DMS53 (cell line): ENCODE results near the gene FBXL20.

ENCODE experiments used
- DNase-seq: peaks from one replicate; lab custom pipeline; 2025; lab: John Stamatoyannopoulos, UW

The FBXL20 gene

DNA sequence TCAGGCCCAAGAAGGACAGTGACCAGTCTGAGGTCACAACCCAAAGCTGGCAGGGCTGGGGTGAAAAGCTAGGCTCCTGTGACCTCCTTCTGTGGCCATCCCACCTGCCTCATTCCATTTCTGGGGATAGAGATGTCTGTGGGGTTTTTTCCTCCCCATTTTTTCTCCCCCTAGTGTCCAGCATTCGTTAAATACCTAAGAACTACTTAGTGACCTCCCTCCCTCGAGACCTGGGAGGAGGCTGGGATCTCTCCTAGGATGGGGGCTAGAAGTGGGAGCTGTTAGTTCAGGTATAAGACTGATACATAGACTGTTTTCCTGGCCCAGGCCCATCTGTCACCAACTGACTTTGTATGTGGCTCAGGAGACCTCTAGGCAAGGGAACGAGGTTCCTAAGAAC is 155.2 kb downstream of the FBXL20 start:
- no peak for DNase-seq

- DNase-seq: peak; percentile 87
Measured at GRCh38 chr17:39244600-39245570, 156.5 kb downstream of the FBXL20 start.

- no peak for DNase-seq
Measured at GRCh38 chr17:39244016-39244599, 157.3 kb downstream of the FBXL20 start.

GRCh38 chr17:39243155-39243554 is 158.3 kb downstream of the FBXL20 start:
- no peak for DNase-seq

DNA sequence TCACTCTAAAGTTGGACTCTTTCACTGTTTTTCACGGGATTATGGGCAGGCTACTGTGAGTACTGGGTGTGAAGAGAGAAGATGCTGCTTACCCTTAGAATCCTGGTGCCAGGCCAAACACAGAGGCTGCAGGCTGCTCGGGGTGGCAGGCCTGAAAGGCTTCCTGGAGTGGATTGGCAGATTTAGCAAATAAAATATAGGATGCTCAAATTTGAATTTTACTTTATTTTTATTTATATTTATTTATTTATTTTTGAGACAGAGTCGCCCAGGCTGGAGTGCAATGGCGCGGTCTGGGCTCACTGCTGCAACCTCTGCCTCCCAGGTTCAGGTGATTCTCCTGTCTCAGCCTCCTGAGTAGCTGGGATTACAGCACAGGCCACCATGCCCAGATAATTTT is 160.8 kb downstream of the FBXL20 start:
- DNase-seq: no peak

- peak; percentile 88 for DNase-seq
Measured at GRCh38 chr17:39239640-39240314, 161.6 kb downstream of the FBXL20 start.

GRCh38 chr17:39238311-39238972 is 163.0 kb downstream of the FBXL20 start:
- DNase-seq: peak; percentile 92

DNA sequence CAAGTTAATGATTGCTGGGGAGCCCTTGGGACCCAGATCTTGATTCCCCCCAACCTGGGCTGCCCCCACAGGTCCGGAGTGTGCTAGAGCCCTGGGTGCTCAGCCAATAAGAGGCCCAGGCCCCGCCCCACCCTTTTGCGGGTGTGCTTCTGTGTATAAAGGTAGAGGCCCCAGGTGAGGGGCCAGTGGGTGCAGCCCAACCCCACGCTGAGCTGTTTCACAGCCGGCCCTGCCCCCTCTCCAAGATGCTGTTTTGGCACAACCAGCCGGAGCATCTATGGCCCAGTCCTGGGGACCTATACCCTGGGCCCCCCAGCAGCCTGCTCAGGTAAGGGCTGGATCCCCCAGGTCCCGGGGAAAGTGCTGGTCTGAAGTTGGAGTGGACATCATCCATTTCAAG is 163.8 kb downstream of the FBXL20 start:
- no peak for DNase-seq

DNA sequence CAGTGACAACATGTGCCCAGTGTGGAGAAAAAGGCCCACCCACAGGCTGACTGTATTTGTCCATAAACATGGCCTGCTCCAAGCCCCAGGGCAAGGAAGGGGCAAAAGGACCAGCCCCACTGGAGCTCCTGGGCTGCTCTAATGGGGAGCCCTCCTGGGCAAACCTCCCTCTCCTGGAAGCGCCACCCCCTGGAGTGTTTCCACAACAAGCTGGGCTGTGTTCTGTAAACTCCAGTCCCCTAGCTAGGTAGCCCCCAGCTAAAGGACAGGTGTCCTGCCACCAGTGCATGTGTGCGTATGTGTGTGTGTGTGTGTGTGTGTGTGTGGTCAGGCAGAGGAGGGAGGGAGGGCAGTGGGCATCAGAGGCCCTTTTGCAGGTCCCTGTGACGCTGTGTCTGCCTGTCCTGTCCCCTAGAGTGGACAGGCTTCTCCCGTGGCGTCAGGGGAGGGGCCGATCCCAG is 164.4 kb downstream of the FBXL20 start:
- DNase-seq: peak; percentile 53

- peak; percentile 28 for DNase-seq
Measured at GRCh38 chr17:39236450-39236927, 164.9 kb downstream of the FBXL20 start.

GRCh38 chr17:39235555-39236449 is 165.6 kb downstream of the FBXL20 start:
- peak; percentile 76 for DNase-seq

- peak; percentile 52 for DNase-seq
Measured at GRCh38 chr17:39231591-39232551, 169.6 kb downstream of the FBXL20 start.

DNA sequence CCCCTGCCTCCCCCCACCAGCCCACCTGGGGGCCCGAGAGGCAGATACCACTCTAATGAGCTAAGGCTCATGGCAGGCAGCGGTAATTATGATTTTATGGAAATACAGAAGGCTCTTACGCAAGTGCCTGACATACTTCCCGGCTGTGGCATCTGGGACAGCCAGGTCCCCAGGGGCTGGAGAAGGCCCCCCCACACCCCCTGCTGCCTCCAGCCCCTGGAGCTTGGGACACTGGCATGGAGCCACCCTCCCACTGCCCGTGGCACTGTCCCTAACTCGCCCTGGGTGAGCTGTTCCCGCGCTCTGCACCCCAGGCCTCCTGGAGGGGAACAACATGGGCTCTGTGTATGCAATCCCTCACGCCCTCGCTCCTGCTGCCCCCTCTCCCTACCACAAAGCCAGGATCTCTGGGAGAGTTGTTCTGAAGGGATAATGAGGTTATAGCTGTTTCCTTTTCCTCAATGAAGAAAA is 170.3 kb downstream of the FBXL20 start:
- DNase-seq: no peak

- no peak for DNase-seq
Measured at GRCh38 chr17:39230361-39230760, 171.1 kb downstream of the FBXL20 start.

DNA sequence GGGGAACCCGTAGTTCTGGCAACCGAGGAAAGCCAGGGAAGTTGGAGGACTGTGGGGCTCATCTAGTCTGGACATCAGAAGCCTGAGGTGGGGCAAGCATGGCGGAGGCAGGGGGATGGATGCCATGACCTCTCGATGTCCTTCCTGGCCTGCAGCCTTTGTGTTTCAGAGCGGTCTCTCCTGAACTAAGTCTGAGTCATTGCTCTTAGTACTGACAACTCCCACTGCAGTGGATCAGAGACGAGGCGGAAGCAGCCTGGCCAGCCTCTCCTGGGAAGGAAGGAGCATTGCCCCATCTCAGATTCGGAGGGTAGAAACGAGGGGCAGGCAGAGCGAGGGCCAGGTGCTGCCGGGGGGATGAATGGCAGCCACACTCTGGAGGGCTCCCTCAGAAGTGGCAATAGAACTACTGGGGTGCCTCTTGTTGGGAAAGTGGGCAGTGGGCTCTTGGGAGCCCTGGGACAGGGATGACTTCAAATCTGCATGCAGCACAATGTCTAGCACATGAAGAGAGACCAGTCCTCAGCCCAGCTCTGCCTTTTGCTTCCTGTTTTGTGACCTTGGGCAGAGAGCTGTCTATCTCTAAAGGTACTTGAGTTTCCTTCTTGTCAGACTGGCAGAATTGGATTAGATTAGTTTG is 172.0 kb downstream of the FBXL20 start:
- no peak for DNase-seq

DNA sequence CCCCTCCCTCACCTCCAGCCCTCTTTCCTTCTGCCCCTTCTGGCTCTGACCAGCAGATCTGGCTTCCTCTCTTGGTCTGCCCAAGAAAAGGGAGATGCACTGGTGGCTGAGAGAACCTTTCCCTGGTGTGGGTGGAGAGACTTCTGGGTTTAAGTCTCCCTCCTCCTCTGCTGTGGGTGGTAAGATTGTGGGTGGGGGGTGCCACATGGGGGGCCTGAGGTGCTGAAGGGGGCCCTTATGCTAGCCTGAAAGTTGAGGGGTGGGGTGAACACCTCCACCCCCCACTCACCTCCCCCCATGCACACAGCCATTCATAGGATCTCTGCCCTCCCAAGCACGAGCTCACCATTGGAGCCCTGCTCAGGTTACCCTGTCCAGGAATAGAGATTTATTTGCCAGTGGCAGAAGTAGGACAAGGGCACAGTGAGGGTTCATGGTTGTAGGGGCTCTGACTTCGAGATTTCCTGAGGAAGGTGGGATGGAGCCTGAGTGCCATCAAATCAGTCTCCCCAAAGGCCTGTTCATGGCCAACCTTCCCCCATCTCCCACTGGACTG is 174.0 kb downstream of the FBXL20 start:
- no peak for DNase-seq

- DNase-seq: peak; percentile 18
Measured at GRCh38 chr17:39225959-39226683, 175.3 kb downstream of the FBXL20 start.
